Astrocyte of the cerebellum (primary cell): ENCODE measurements around the gene PYGL.
A peak's percentile ranks its signal among the peaks of the same experiment; 100 is the strongest.

Experiments used
- DNase-seq: peaks from one replicate; pipeline ENCODE4 v3.0.0-alpha.2; 2011; ENCODE audit warnings: low read depth
- H3K4me3 ChIP-seq: 2 replicates; pipeline ENCODE4 v1.5.1; 2011; ENCODE audit warnings: mild to moderate bottlenecking, low read depth, low read length, moderate library complexity
- CTCF ChIP-seq: IDR thresholded peaks from 2 replicates; pipeline ENCODE4 v1.5.1; 2012; ENCODE audit warnings: low read length, low read depth, moderate library complexity, mild to moderate bottlenecking; ENCODE audit errors: missing control alignments
- in situ Hi-C: cut with HindIII; loops from 2 replicates; pipeline ENCODE4 v1.10.0; 2017; ENCODE audit warnings: low sequenced_read_pairs

Gene PYGL

GRCh38 chr14:50865391-50866076, 78.7 kb downstream of the PYGL start:
- H3K4me3 ChIP-seq = no peak overlapping the region
- no peak for TF ChIP-seq CTCF
- no peak for DNase-seq
- in situ Hi-C loops = no loop called here

DNA sequence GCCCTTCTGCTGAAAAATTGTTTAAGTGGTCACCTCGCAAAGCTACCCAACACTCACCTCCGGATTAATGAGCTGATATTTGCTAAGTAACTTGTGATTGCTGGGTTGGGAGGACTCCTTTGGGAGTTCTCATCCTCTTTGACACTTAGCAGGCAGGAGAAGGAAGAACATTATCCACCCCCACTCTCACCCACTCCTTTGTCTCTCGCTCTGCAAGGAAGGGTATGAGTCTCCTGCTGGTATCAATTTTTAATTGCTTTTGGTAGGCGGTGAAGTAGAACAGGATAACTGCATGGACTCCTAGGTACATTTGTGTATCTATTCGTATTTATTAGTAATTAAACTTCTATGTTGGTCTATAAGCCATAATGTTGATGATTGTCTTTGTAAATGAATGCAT, 79.3 kb downstream of the PYGL start:
- no peak overlapping the region for H3K4me3 ChIP-seq
- TF ChIP-seq CTCF = no peak
- DNase-seq = no peak
- in situ Hi-C loops = no loop called here

- H3K4me3 ChIP-seq = no peak overlapping the region
These were observed 80.0 kb downstream of the PYGL start for GRCh38 chr14:50864237-50864636.

GRCh38 chr14:50862036-50862570, 82.2 kb downstream of the PYGL start:
- in situ Hi-C loops = no loop called here
- no peak for DNase-seq
- no peak overlapping the region for H3K4me3 ChIP-seq
- TF ChIP-seq CTCF = no peak

More at GRCh38 chr14:50864237-50864636, 80.0 kb downstream of the PYGL start:
- DNase-seq = no peak
- in situ Hi-C loops = no loop called here
- TF ChIP-seq CTCF = no peak

GRCh38 chr14:50860478-50861086, 83.7 kb downstream of the PYGL start:
- peak overlapping the region; percentile 45 for H3K4me3 ChIP-seq
- peak; percentile 78 for DNase-seq
- in situ Hi-C loops = no loop called here
- TF ChIP-seq CTCF = peak; percentile 68

- in situ Hi-C loops = no loop called here
- peak overlapping the region; percentile 45 for H3K4me3 ChIP-seq
- DNase-seq = no peak
- TF ChIP-seq CTCF = no peak
These were observed 85.0 kb downstream of the PYGL start for GRCh38 chr14:50859296-50859624.
